Right atrium auricular region (tissue), 2 donors: ENCODE data around the gene ACVR2A. TPM values are rescaled to one million over a fixed set of nuclear protein-coding genes. Genes with fewer than 3 reads are reported as not detected.

Experiments used
- DNase-seq: peaks from one replicate; pipeline ENCODE4 v3.0.0-alpha.2; 2019; ENCODE audit warnings: low spot score
- H3K27ac ChIP-seq, 2 donors: fragments of 200-600 bp; sonication (generic); 1 replicate in 1 of 2; 2 replicates in 1 of 2; pipeline ENCODE4 v1.5.1; 2016 to 2019
- H3K27me3 ChIP-seq, 2 donors: fragments of 200-600 bp; sonication (generic); one replicate each; pipeline versions ENCODE4 v1.5.1 to v1.6.0; 2017 to 2019
- H3K36me3 ChIP-seq: fragments of 200-600 bp; sonication (generic); one replicate; pipeline ENCODE4 v1.5.1; 2016
- H3K4me1 ChIP-seq, 2 donors: fragments of 200-600 bp; sonication (generic); one replicate each; pipeline versions ENCODE4 v1.5.1 to v1.6.0; 2017 to 2019
- H3K4me3 ChIP-seq, 2 donors: fragments of 200-600 bp; sonication (generic); 1 replicate in 1 of 2; 2 replicates in 1 of 2; pipeline ENCODE4 v1.5.1; 2017 to 2019; ENCODE audit warnings: mild to moderate bottlenecking in 1 of 2, moderate library complexity in 1 of 2
- H3K9me3 ChIP-seq, 2 donors: fragments of 200-600 bp; sonication (generic); one replicate each; pipeline ENCODE4 v1.5.1; 2019
- total RNA-seq, 2 donors: library from RNA; depleted of rRNA; stranded (reverse); fragments of >200 nt; gene quantifications; one replicate each; pipeline ENCODE4 v1.1.0, GENCODE V29; 2016
- TF ChIP-seq, protein P1 (sequence below), 2 donors: fragments of 200-600 bp; sonication (generic); IDR thresholded peaks; one replicate each; pipeline ENCODE4 v1.5.1; 2019; ENCODE audit warnings: antibody characterized with exemption in 2 of 2

The ACVR2A gene
- total RNA-seq, 2 donors from 2014 or later, result 7.9 to 9.7 TPM

DNA sequence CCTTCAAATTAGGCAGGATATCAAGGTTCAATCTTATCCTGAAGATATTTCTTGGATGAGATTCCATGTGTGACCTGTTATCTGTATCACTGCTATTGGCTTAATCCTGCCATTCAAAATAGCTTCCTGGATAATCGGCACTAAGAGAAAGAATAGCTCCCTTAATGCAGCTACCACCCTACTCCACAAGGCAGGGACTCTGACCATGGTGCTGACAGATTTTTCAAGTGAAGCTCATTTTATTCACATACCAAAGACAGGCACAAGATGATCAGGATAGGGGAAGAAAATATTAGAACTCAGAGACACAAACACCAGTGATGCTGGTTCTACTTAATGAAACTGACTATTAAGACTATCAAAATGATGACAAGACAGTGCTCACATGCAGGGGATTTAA lies 100.8 kb downstream of the ACVR2A start:
- DNase-seq, result no peak
- TF ChIP-seq, protein P1, sequence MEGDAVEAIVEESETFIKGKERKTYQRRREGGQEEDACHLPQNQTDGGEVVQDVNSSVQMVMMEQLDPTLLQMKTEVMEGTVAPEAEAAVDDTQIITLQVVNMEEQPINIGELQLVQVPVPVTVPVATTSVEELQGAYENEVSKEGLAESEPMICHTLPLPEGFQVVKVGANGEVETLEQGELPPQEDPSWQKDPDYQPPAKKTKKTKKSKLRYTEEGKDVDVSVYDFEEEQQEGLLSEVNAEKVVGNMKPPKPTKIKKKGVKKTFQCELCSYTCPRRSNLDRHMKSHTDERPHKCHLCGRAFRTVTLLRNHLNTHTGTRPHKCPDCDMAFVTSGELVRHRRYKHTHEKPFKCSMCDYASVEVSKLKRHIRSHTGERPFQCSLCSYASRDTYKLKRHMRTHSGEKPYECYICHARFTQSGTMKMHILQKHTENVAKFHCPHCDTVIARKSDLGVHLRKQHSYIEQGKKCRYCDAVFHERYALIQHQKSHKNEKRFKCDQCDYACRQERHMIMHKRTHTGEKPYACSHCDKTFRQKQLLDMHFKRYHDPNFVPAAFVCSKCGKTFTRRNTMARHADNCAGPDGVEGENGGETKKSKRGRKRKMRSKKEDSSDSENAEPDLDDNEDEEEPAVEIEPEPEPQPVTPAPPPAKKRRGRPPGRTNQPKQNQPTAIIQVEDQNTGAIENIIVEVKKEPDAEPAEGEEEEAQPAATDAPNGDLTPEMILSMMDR (IDR thresholded peaks at IDR 0.05), result no peak
- H3K9me3 ChIP-seq, result no peaks in the 10 kb centered on the region
- H3K36me3 ChIP-seq, result peaks cover 14% of the 10 kb centered on the region
- H3K27me3 ChIP-seq, result no peaks in the 10 kb centered on the region
- H3K4me1 ChIP-seq, result no peaks in the 10 kb centered on the region
- no peak overlapping the region for H3K27ac ChIP-seq
- no peak overlapping the region for H3K4me3 ChIP-seq

DNA sequence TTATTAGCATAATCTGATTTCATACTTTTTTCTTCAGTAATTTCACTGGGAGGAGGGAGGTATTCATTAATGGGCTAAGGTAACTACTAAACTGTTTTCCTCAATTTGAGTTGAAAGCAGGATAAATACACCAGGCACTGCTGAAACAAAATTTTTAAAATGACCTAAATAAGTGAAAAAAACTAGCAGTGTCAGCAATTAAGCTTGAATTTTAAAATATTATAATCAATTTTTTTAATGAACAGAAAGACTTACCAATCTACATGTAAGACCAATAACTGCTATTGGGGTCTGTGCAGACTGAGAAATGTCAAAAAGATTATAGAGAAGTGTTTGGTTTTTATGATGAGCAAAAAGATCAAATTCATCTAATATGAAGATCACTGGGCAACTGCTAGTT lies 107.3 kb downstream of the ACVR2A start:
- Histone ChIP-seq H3K36me3 (peaks cover 14% of the 10 kb centered on the region), H3K27ac (no peak overlapping the region), H3K4me3 (no peak overlapping the region), H3K4me1 (no peaks in the 10 kb centered on the region), H3K9me3 (no peaks in the 10 kb centered on the region), H3K27me3 (no peaks in the 10 kb centered on the region)
- DNase-seq, result no peak
- TF ChIP-seq, protein P1 (IDR thresholded peaks at IDR 0.05), result no peak

GRCh38 chr2:147968571-147968970 lies 123.7 kb downstream of the ACVR2A start:
- Histone ChIP-seq H3K27me3 (no peaks in the 10 kb centered on the region), H3K36me3 (no peaks in the 10 kb centered on the region), H3K4me3 (no peak overlapping the region), H3K27ac (no peak overlapping the region), H3K9me3 (peaks cover 0 to 12% of the 10 kb centered on the region in 2 donors), H3K4me1 (no peaks in the 10 kb centered on the region)
- DNase-seq, result no peak
- TF ChIP-seq, protein P1 (IDR thresholded peaks at IDR 0.05), result no peak

- Histone ChIP-seq H3K4me3 (no peak overlapping the region), H3K9me3 (no peaks in the 10 kb centered on the region), H3K36me3 (no peaks in the 10 kb centered on the region), H3K27ac (no peak overlapping the region), H3K27me3 (no peaks in the 10 kb centered on the region), H3K4me1 (no peaks in the 10 kb centered on the region)
- DNase-seq, result no peak
- TF ChIP-seq, protein P1 (IDR thresholded peaks at IDR 0.05), result no peak
Measured at GRCh38 chr2:147976102-147976501, 131.3 kb downstream of the ACVR2A start.

GRCh38 chr2:147977679-147978078 lies 132.8 kb downstream of the ACVR2A start:
- H3K9me3 ChIP-seq, result no peaks in the 10 kb centered on the region
- H3K4me3 ChIP-seq, result no peak overlapping the region
- no peaks in the 10 kb centered on the region for H3K27me3 ChIP-seq
- no peak for DNase-seq
- TF ChIP-seq, protein P1 (IDR thresholded peaks at IDR 0.05), result no peak
- no peak overlapping the region for H3K27ac ChIP-seq
- H3K36me3 ChIP-seq, result no peaks in the 10 kb centered on the region
- no peaks in the 10 kb centered on the region for H3K4me1 ChIP-seq

Other genes with a start within 250 kb of the ACVR2A start
- 10 to 100 TPM; 32.7 to 64.3 TPM for gene ORC4, start 175.7 kb downstream of the ACVR2A start, total RNA-seq
- 10 to 100 TPM; 14.5 to 22.8 TPM for gene MBD5, start 176.1 kb downstream of the ACVR2A start, total RNA-seq